OCI-LY3 (cell line): ENCODE results near the gene PDE4D.

ENCODE experiments used
- H2AFZ ChIP-seq: fragments of 200-600, 300-600 bp; shearing (Covaris generic); 2 replicates; pipeline ENCODE4 v1.6.0; 2014; ENCODE audit warnings: antibody characterized with exemption, low read depth, low read length
- H3K27ac ChIP-seq: fragments of 200-600, 300-600 bp; sonication (generic); 2 replicates; pipeline ENCODE4 v1.5.1; 2014; ENCODE audit warnings: mild to moderate bottlenecking, low read length, moderate library complexity, mixed read lengths
- H3K27me3 ChIP-seq: fragments of 200-600, 300-600 bp; sonication (generic); 2 replicates; pipeline ENCODE4 v1.6.1; 2014; ENCODE audit warnings: low read depth, low read length, mixed read lengths
- H3K36me3 ChIP-seq: fragments of 200-600, 300-600 bp; sonication (generic); replicated peaks from 2 replicates; pipeline ENCODE3; 2014; ENCODE audit warnings: low read depth, low read length, mixed read lengths
- H3K4me1 ChIP-seq: fragments of 300-600, 200-600 bp; sonication (generic); 2 replicates; pipeline ENCODE4 v1.6.1; 2014; ENCODE audit warnings: low read length, mixed read lengths
- H3K4me2 ChIP-seq: fragments of 200-600, 300-600 bp; sonication (generic); 2 replicates; pipeline ENCODE4 v1.6.1; 2014; ENCODE audit warnings: low read length, mixed read lengths
- H3K4me3 ChIP-seq: fragments of 300-600, 200-600 bp; sonication (generic); 2 replicates; pipeline ENCODE4 v1.5.1; 2014; ENCODE audit warnings: antibody characterized with exemption, mild to moderate bottlenecking, low read length, moderate library complexity
- H3K79me2 ChIP-seq: fragments of 300-600, 200-600 bp; shearing (Covaris generic); 2 replicates; pipeline ENCODE4 v1.6.1; 2014; ENCODE audit warnings: mild to moderate bottlenecking, low read length, mixed read lengths
- H3K9ac ChIP-seq: fragments of 300-600, 200-600 bp; shearing (Covaris generic); 2 replicates; pipeline ENCODE4 v1.6.0; 2014; ENCODE audit warnings: mild to moderate bottlenecking, low read length, moderate library complexity
- H3K9me3 ChIP-seq: fragments of 200-600, 300-600 bp; shearing (Covaris generic); 2 replicates; pipeline ENCODE4 v1.6.1; 2014; ENCODE audit warnings: low read length, mixed read lengths; ENCODE audit not compliant: insufficient read depth
- H4K20me1 ChIP-seq: fragments of 200-600, 300-600 bp; sonication (generic); 2 replicates; pipeline ENCODE4 v1.6.1; 2016; ENCODE audit warnings: low read length, mixed read lengths; ENCODE audit not compliant: insufficient read depth
- CTCF ChIP-seq: fragments of 200-600, 300-600 bp; sonication (generic); IDR thresholded peaks from 2 replicates; pipeline ENCODE4 v1.5.1; 2014; ENCODE audit warnings: antibody characterized with exemption, low read length, low read depth
- EZH2phosphoT487 ChIP-seq: fragments of 200-600 bp; shearing (Covaris generic); IDR thresholded peaks from 2 replicates; pipeline ENCODE4 v1.6.1; 2018; ENCODE audit warnings: antibody characterized with exemption, mixed run types, low read depth

The PDE4D gene

GRCh38 chr5:58933891-58934628 lies 959.5 kb downstream of the PDE4D start:
- no peaks in the 10 kb centered on the region for H4K20me1 ChIP-seq
- TF ChIP-seq EZH2phosphoT487, result no peak
- TF ChIP-seq CTCF, result no peak
- H3K79me2 ChIP-seq, result no peaks in the 10 kb centered on the region
- peaks cover 13% of the 10 kb centered on the region for H3K4me1 ChIP-seq
- H3K27me3 ChIP-seq, result no peaks in the 10 kb centered on the region
- H3K36me3 ChIP-seq, result no peaks in the 10 kb centered on the region
- H2AFZ ChIP-seq, result no peak overlapping the region
- H3K27ac ChIP-seq, result no peak overlapping the region
- no peak overlapping the region for H3K9ac ChIP-seq
- H3K4me3 ChIP-seq, result no peak overlapping the region
- no peak overlapping the region for H3K4me2 ChIP-seq
- no peaks in the 10 kb centered on the region for H3K9me3 ChIP-seq

- Histone ChIP-seq H3K4me2 (no peak overlapping the region), H3K36me3 (no peaks in the 10 kb centered on the region), H3K4me3 (no peak overlapping the region), H4K20me1 (no peaks in the 10 kb centered on the region), H3K27ac (no peak overlapping the region), H3K79me2 (no peaks in the 10 kb centered on the region), H3K4me1 (no peaks in the 10 kb centered on the region), H3K9me3 (no peaks in the 10 kb centered on the region), H3K9ac (no peak overlapping the region), H2AFZ (no peak overlapping the region), H3K27me3 (no peaks in the 10 kb centered on the region)
- TF ChIP-seq EZH2phosphoT487 (no peak), CTCF (no peak)
Observed at GRCh38 chr5:58932057-58932612, 961.4 kb downstream of the PDE4D start.

GRCh38 chr5:58930520-58930919 lies 963.0 kb downstream of the PDE4D start:
- H3K27me3 ChIP-seq, result no peaks in the 10 kb centered on the region
- H3K9ac ChIP-seq, result no peak overlapping the region
- H3K4me3 ChIP-seq, result no peak overlapping the region
- no peaks in the 10 kb centered on the region for H3K9me3 ChIP-seq
- no peaks in the 10 kb centered on the region for H4K20me1 ChIP-seq
- H3K4me2 ChIP-seq, result no peak overlapping the region
- H2AFZ ChIP-seq, result no peak overlapping the region
- H3K79me2 ChIP-seq, result no peaks in the 10 kb centered on the region
- no peak for TF ChIP-seq CTCF
- no peak for TF ChIP-seq EZH2phosphoT487
- H3K4me1 ChIP-seq, result 0 out of 2 replicates have a peak, but pooled peaks cover 3% of the 10 kb centered on the region
- H3K27ac ChIP-seq, result no peak overlapping the region
- H3K36me3 ChIP-seq, result no peaks in the 10 kb centered on the region

- H4K20me1 ChIP-seq, result no peaks in the 10 kb centered on the region
- H3K27me3 ChIP-seq, result no peaks in the 10 kb centered on the region
- H3K4me3 ChIP-seq, result no peak overlapping the region
- TF ChIP-seq CTCF, result no peak
- TF ChIP-seq EZH2phosphoT487, result no peak
- no peak overlapping the region for H3K9ac ChIP-seq
- H3K9me3 ChIP-seq, result no peaks in the 10 kb centered on the region
- no peak overlapping the region for H3K4me2 ChIP-seq
- H2AFZ ChIP-seq, result no peak overlapping the region
- H3K36me3 ChIP-seq, result no peaks in the 10 kb centered on the region
- no peaks in the 10 kb centered on the region for H3K79me2 ChIP-seq
- H3K4me1 ChIP-seq, result 0 out of 2 replicates have a peak, but pooled peaks cover 3% of the 10 kb centered on the region
- H3K27ac ChIP-seq, result no peak overlapping the region
Observed at GRCh38 chr5:58929726-58930125, 963.8 kb downstream of the PDE4D start.
